ENCODE measurements around the gene RBM34. TPM values are rescaled to one million over a fixed set of nuclear protein-coding genes. Genes with fewer than 3 reads are reported as not detected.
A peak's percentile ranks its signal among the peaks of the same experiment; 100 is the strongest.
"Not testable (repeated sequence)": the region's sequence is repeated elsewhere in the genome, so short reads cannot be mapped to it uniquely, and the experiment has no call there.

RBM34 gene
- 100 to 1,000 TPM; 145 to 164 TPM for total RNA-seq
- polyA plus RNA-seq, result 10 to 100 TPM; 66.1 to 92.1 (median 70.4) TPM
- 1.9 to 14.3 (median 3.8) reads per million in 6 experiments for total RNA-seq

- peak within 1 kb of the TSS; percentile 95 to 100 (median 99) for H3K27ac Mint-ChIP-seq
- peak; percentile 87 to 95 (median 92) for DNase-seq
- H3K4me1 Mint-ChIP-seq, result peaks cover 6 to 25% (median 18%) of the 10 kb centered on the region in 4 donors
- H3K36me3 Mint-ChIP-seq, result peaks cover 5 to 18% (median 6%) of the 10 kb centered on the region in 3 donors
- peak; percentile 88 to 89 for ATAC-seq
- POLR2A ChIA-PET, result interaction anchor here (0.8 to 1.4 kb wide), 17 partner anchors 15 to 787 kb away, joined by 3 to 24 read pairs (median 4); partner anchors contain the start of genes ARID4B, B3GALNT2, COA6 and GGPS1
- H3K9me3 Mint-ChIP-seq, result peaks cover 0 to 2% (median 0%) of the 10 kb centered on the region in 9 donors
- no peaks in the 10 kb centered on the region for H3K27me3 Mint-ChIP-seq
- H3K4me3 Mint-ChIP-seq, result peak within 1 kb of the TSS in 9 of 10 donors; percentile 86 to 100 (median 98)
Measured at GRCh38 chr1:235160957-235161684, at the start of gene RBM34. RBM34 (minus strand) TSS chr1:235161250; CDS start chr1:235161226, 24 bp downstream.

- POLR2A ChIA-PET, result no interaction called here
- H3K4me1 Mint-ChIP-seq, result peaks cover 16 to 25% (median 19%) of the 10 kb centered on the region in 4 donors
- peak overlapping the region in 9 of 10 donors; percentile 18 to 59 (median 40) for H3K4me3 Mint-ChIP-seq
- no peaks in the 10 kb centered on the region for H3K9me3 Mint-ChIP-seq
- H3K27me3 Mint-ChIP-seq, result no peaks in the 10 kb centered on the region
- peak overlapping the region; percentile 1 to 94 (median 72) for H3K27ac Mint-ChIP-seq
- peak; percentile 90 to 96 for ATAC-seq
- peak in 7 of 10 donors; percentile 17 to 66 (median 31) for DNase-seq
- H3K36me3 Mint-ChIP-seq, result peaks cover 0 to 51% (median 6%) of the 10 kb centered on the region in 3 donors
Measured at GRCh38 chr1:235207209-235207565, 46.1 kb upstream of the RBM34 start.

GRCh38 chr1:235206533-235207208, 45.6 kb upstream of the RBM34 start:
- peak overlapping the region in 9 of 10 donors; percentile 18 to 59 (median 40) for H3K4me3 Mint-ChIP-seq
- peak in 2 of 10 donors; percentile 6 to 24 for DNase-seq

GRCh38 chr1:235205687-235206086, 44.6 kb upstream of the RBM34 start:
- Mint-ChIP-seq H3K4me3 (no peak overlapping the region), H3K4me1 (peaks cover 16 to 25% (median 19%) of the 10 kb centered on the region in 4 donors), H3K27me3 (no peaks in the 10 kb centered on the region), H3K27ac (peak overlapping the region in 4 of 10 donors; percentile 23 to 88 (median 59)), H3K36me3 (peaks cover 0 to 43% (median 5%) of the 10 kb centered on the region in 3 donors), H3K9me3 (no peaks in the 10 kb centered on the region)
- ATAC-seq, result no peak
- POLR2A ChIA-PET, result no interaction called here
- DNase-seq, result no peak

More at GRCh38 chr1:235206533-235207208, 45.6 kb upstream of the RBM34 start:
- ATAC-seq, result peak; percentile 77 to 79
- H3K4me1 Mint-ChIP-seq, result peaks cover 16 to 25% (median 19%) of the 10 kb centered on the region in 4 donors
- no peaks in the 10 kb centered on the region for H3K9me3 Mint-ChIP-seq
- peak overlapping the region; percentile 1 to 94 (median 82) for H3K27ac Mint-ChIP-seq
- no peaks in the 10 kb centered on the region for H3K27me3 Mint-ChIP-seq
- POLR2A ChIA-PET, result no interaction called here
- H3K36me3 Mint-ChIP-seq, result peaks cover 0 to 46% (median 3%) of the 10 kb centered on the region in 3 donors

- H3K36me3 Mint-ChIP-seq, result peaks cover 0 to 44% (median 2%) of the 10 kb centered on the region in 3 donors
- no peak overlapping the region for H3K27ac Mint-ChIP-seq
- no peaks in the 10 kb centered on the region for H3K27me3 Mint-ChIP-seq
- no peaks in the 10 kb centered on the region for H3K9me3 Mint-ChIP-seq
- POLR2A ChIA-PET, result no interaction called here
- DNase-seq, result no peak
- H3K4me1 Mint-ChIP-seq, result peaks cover 16 to 28% (median 21%) of the 10 kb centered on the region in 4 donors
- ATAC-seq, result no peak
- H3K4me3 Mint-ChIP-seq, result no peak overlapping the region
Measured at GRCh38 chr1:235203428-235203827, 42.4 kb upstream of the RBM34 start.

GRCh38 chr1:235202447-235202846, 41.4 kb upstream of the RBM34 start:
- H3K27me3 Mint-ChIP-seq, ATAC-seq, POLR2A ChIA-PET, H3K27ac Mint-ChIP-seq, H3K9me3 Mint-ChIP-seq, DNase-seq: not testable (repeated sequence)
- Mint-ChIP-seq H3K4me3 (peak overlapping the region in 1 of 10 donors; percentile 46), H3K36me3 (peaks cover 0 to 44% (median 2%) of the 10 kb centered on the region in 3 donors), H3K4me1 (peaks cover 15 to 25% (median 17%) of the 10 kb centered on the region in 4 donors)

GRCh38 chr1:235199441-235199840, 38.4 kb upstream of the RBM34 start:
- ATAC-seq (no peak), DNase-seq (no peak)
- Mint-ChIP-seq H3K4me1 (peaks cover 0 to 4% (median 1%) of the 10 kb centered on the region in 4 donors), H3K9me3 (no peaks in the 10 kb centered on the region), H3K27ac (peak overlapping the region in 6 of 10 donors; percentile 3 to 30 (median 13)), H3K36me3 (peaks cover 0 to 54% (median 2%) of the 10 kb centered on the region in 3 donors), H3K4me3 (no peak overlapping the region), H3K27me3 (no peaks in the 10 kb centered on the region)
- POLR2A ChIA-PET, result no interaction called here

- peak overlapping the region in 6 of 10 donors; percentile 4 to 83 (median 26) for H3K27ac Mint-ChIP-seq
- H3K9me3 Mint-ChIP-seq, result no peaks in the 10 kb centered on the region
- ATAC-seq (no peak), DNase-seq (no peak)
- H3K4me3 Mint-ChIP-seq, result peak overlapping the region in 1 of 10 donors; percentile 24
- POLR2A ChIA-PET, result no interaction called here
- peaks cover 0 to 14% (median 10%) of the 10 kb centered on the region in 4 donors for H3K4me1 Mint-ChIP-seq
- H3K27me3 Mint-ChIP-seq, result no peaks in the 10 kb centered on the region
- peaks cover 0 to 79% (median 13%) of the 10 kb centered on the region in 3 donors for H3K36me3 Mint-ChIP-seq
Measured at GRCh38 chr1:235190431-235190830, 29.4 kb upstream of the RBM34 start.

- POLR2A ChIA-PET, result no interaction called here
- Mint-ChIP-seq H3K27ac (peak overlapping the region in 1 of 10 donors; percentile 53), H3K4me1 (peaks cover 4 to 16% (median 14%) of the 10 kb centered on the region in 4 donors), H3K27me3 (no peaks in the 10 kb centered on the region), H3K4me3 (no peak overlapping the region), H3K36me3 (peaks cover 3 to 64% (median 11%) of the 10 kb centered on the region in 3 donors), H3K9me3 (no peaks in the 10 kb centered on the region)
- no peak for DNase-seq
- no peak for ATAC-seq
Measured at GRCh38 chr1:235187316-235187715, 26.3 kb upstream of the RBM34 start.

- POLR2A ChIA-PET, result interaction anchor here (0.8 kb wide), 1 partner anchor 21 kb away, joined by 3 read pairs; the partner anchor contains the start of gene RBM34
- H3K36me3 Mint-ChIP-seq, result peaks cover 5 to 63% (median 18%) of the 10 kb centered on the region in 3 donors
Measured at GRCh38 chr1:235181561-235182245, 20.7 kb upstream of the RBM34 start.

GRCh38 chr1:235180916-235181460, 19.9 kb upstream of the RBM34 start:
- H3K9me3 Mint-ChIP-seq, result no peaks in the 10 kb centered on the region
- H3K4me3 Mint-ChIP-seq, result no peak overlapping the region
- H3K27me3 Mint-ChIP-seq, result no peaks in the 10 kb centered on the region
- POLR2A ChIA-PET, result interaction anchor here (0.8 kb wide), 1 partner anchor 20 kb away, joined by 3 read pairs; the partner anchor contains the start of gene RBM34
- H3K36me3 Mint-ChIP-seq, result peaks cover 5 to 66% (median 18%) of the 10 kb centered on the region in 3 donors
- peak overlapping the region in 1 of 10 donors; percentile 27 for H3K27ac Mint-ChIP-seq
- peaks cover 7 to 11% (median 9%) of the 10 kb centered on the region in 4 donors for H3K4me1 Mint-ChIP-seq
- DNase-seq (no peak), ATAC-seq (no peak)

More at GRCh38 chr1:235181561-235182245, 20.7 kb upstream of the RBM34 start:
- ATAC-seq (no peak), DNase-seq (no peak)
- Mint-ChIP-seq H3K9me3 (no peaks in the 10 kb centered on the region), H3K4me1 (peaks cover 7 to 11% (median 9%) of the 10 kb centered on the region in 4 donors), H3K27ac (peak overlapping the region in 8 of 10 donors; percentile 22 to 58 (median 44)), H3K27me3 (no peaks in the 10 kb centered on the region), H3K4me3 (no peak overlapping the region)
